Measurements from ENCODE around the gene C1QTNF4. TPM values are rescaled to one million over a fixed set of nuclear protein-coding genes. Genes with fewer than 3 reads are reported as not detected.

The C1QTNF4 gene
- total and polyA plus RNA-seq, 10 of the 15 experiments (the other 5 are each of a cell fraction or from before 2014, with no cell fraction given) = 0.06 TPM; not detected in 9

GRCh38 chr11:47616726-47617416 is 22.7 kb upstream of the C1QTNF4 start (continued):
- TF ChIP-seq BMI1 (IDR thresholded peaks at IDR 0.05; ENCODE audit: borderline replicate concordance) (no peak), ZNF384 (IDR thresholded peaks at IDR 0.05; ENCODE audit: borderline replicate concordance, low read depth, low read length) (no peak), HDGF (IDR thresholded peaks at IDR 0.05) (no peak), RAD51 (IDR thresholded peaks at IDR 0.05) (no peak), SUPT20H (IDR thresholded peaks at IDR 0.05; ENCODE audit: borderline replicate concordance, control insufficient read depth, low read depth, low read length) (no peak), ZNF207 (IDR thresholded peaks at IDR 0.05; ENCODE audit: borderline replicate concordance) (no peak), SUZ12 (IDR thresholded peaks at IDR 0.05; ENCODE audit: unreplicated experiment) (no peak), CEBPB (IDR thresholded peaks at IDR 0.05; ENCODE audit: borderline replicate concordance in 1 of 2, low read depth in 2 of 2, low read length in 2 of 2) (no peak), YY1 (IDR thresholded peaks at IDR 0.05; ENCODE audit: low read depth, low read length) (peak; percentile 66), NR2F1 (conservative IDR thresholded peaks at IDR 0.05) (no peak)
- TF ChIP-seq, protein P1, sequence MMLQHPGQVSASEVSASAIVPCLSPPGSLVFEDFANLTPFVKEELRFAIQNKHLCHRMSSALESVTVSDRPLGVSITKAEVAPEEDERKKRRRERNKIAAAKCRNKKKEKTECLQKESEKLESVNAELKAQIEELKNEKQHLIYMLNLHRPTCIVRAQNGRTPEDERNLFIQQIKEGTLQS (IDR thresholded peaks at IDR 0.05; ENCODE audit: borderline replicate concordance, extremely low read depth, low read depth, low read length) = no peak
- TF ChIP-seq, protein P2, sequence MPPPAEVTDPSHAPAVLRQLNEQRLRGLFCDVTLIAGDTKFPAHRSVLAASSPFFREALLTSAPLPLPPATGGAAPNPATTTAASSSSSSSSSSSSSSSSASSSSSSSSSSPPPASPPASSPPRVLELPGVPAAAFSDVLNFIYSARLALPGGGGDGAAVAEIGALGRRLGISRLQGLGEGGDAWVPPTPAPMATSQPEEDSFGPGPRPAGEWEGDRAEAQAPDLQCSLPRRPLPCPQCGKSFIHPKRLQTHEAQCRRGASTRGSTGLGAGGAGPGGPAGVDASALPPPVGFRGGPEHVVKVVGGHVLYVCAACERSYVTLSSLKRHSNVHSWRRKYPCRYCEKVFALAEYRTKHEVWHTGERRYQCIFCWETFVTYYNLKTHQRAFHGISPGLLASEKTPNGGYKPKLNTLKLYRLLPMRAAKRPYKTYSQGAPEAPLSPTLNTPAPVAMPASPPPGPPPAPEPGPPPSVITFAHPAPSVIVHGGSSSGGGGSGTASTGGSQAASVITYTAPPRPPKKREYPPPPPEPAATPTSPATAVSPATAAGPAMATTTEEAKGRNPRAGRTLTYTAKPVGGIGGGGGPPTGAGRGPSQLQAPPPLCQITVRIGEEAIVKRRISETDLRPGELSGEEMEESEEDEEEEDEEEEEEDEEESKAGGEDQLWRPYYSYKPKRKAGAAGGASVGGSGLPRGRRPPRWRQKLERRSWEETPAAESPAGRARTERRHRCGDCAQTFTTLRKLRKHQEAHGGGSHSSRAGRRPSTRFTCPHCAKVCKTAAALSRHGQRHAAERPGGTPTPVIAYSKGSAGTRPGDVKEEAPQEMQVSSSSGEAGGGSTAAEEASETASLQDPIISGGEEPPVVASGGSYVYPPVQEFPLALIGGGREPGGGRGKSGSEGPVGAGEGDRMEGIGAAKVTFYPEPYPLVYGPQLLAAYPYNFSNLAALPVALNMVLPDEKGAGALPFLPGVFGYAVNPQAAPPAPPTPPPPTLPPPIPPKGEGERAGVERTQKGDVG (CRISPR knock-in tag; IDR thresholded peaks at IDR 0.05) = no peak
- TF ChIP-seq, protein P3, sequence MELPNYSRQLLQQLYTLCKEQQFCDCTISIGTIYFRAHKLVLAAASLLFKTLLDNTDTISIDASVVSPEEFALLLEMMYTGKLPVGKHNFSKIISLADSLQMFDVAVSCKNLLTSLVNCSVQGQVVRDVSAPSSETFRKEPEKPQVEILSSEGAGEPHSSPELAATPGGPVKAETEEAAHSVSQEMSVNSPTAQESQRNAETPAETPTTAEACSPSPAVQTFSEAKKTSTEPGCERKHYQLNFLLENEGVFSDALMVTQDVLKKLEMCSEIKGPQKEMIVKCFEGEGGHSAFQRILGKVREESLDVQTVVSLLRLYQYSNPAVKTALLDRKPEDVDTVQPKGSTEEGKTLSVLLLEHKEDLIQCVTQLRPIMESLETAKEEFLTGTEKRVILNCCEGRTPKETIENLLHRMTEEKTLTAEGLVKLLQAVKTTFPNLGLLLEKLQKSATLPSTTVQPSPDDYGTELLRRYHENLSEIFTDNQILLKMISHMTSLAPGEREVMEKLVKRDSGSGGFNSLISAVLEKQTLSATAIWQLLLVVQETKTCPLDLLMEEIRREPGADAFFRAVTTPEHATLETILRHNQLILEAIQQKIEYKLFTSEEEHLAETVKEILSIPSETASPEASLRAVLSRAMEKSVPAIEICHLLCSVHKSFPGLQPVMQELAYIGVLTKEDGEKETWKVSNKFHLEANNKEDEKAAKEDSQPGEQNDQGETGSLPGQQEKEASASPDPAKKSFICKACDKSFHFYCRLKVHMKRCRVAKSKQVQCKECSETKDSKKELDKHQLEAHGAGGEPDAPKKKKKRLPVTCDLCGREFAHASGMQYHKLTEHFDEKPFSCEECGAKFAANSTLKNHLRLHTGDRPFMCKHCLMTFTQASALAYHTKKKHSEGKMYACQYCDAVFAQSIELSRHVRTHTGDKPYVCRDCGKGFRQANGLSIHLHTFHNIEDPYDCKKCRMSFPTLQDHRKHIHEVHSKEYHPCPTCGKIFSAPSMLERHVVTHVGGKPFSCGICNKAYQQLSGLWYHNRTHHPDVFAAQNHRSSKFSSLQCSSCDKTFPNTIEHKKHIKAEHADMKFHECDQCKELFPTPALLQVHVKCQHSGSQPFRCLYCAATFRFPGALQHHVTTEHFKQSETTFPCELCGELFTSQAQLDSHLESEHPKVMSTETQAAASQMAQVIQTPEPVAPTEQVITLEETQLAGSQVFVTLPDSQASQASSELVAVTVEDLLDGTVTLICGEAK (IDR thresholded peaks at IDR 0.05; ENCODE audit: borderline replicate concordance) = no peak
